T-helper 2 cell treated with Interferon-gamma antibody and Interleukin-4, amounts not matched to agents 100 ng/mL and 5 ng/mL, for 36 hours (primary cell): ENCODE results near the gene SLC16A11. TPM values are rescaled to one million over a fixed set of nuclear protein-coding genes. Genes with fewer than 3 reads are reported as not detected.
"Not testable (repeated sequence)": the region's sequence is repeated elsewhere in the genome, so short reads cannot be mapped to it uniquely, and the experiment has no call there.

Experiments used
- intact Hi-C: fragments of 100-400 bp; cut with micrococcal nuclease; formaldehyde crosslinking; loops from one replicate; pipeline ENCODE4 v1.15.1; 2023
- total RNA-seq: library from RNA; stranded (reverse); gene quantifications from 2 replicates; pipeline ENCODE4 v1.2.3, GENCODE V29; 2022

The SLC16A11 gene
- total RNA-seq, 1 donor from 2014 or later = 0.09 TPM

- intact Hi-C loops = loop anchor here (5.0 to 10.0 kb wide), 4 partner anchors 170 to 1527 kb away; partner anchors contain the start of genes DERL2, MIS12 and NLRP1
These were observed 32.0 kb downstream of the SLC16A11 start for GRCh38 chr17:7011942-7012254.

DNA sequence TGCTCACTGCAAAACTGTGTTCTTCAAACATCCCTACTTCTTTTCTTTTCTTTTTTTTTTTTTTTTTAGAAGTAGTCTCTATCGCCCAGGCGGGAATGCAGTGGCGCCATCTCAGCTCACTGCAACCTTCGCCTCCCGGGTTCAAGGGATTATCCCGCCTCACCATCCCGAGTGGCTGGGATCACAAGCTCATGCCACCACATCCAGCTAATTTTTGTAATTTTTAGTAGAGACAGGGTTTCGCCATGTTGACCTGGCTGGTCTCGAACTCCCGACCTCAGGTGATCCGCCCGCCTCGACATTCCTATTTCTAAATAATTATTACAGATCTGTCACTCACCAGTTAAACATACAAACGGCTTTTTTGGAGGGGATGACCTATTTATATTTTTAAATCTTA is 32.5 kb downstream of the SLC16A11 start:
- intact Hi-C loops = loop anchor here (5.0 to 10.0 kb wide), 4 partner anchors 169 to 1527 kb away; partner anchors contain the start of genes DERL2, MIS12 and NLRP1

- intact Hi-C loops = loop anchor here (5.0 to 10.0 kb wide), 4 partner anchors 168 to 1526 kb away; partner anchors contain the start of genes DERL2, MIS12 and NLRP1
These were observed 33.4 kb downstream of the SLC16A11 start for GRCh38 chr17:7010523-7010922.

DNA sequence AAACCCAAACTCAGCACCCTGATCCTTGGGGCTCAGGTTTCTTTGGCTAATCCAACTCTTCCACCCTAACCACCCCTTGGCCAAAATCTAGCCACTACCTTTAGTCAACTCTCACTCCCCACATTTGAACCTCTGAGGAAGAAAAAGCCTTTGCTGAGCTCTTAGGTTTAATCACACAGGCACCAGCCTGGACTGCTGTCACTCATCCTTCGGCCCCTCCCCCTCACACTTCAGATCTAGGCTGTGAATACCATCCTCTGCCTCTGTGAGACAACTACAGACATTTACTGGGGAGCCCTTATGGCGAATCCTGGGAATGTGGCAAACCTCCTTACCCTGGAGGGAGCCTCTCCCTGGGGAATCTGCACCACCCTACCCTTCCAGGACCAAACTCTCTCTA is 36.7 kb downstream of the SLC16A11 start:
- intact Hi-C loops = no loop called here

DNA sequence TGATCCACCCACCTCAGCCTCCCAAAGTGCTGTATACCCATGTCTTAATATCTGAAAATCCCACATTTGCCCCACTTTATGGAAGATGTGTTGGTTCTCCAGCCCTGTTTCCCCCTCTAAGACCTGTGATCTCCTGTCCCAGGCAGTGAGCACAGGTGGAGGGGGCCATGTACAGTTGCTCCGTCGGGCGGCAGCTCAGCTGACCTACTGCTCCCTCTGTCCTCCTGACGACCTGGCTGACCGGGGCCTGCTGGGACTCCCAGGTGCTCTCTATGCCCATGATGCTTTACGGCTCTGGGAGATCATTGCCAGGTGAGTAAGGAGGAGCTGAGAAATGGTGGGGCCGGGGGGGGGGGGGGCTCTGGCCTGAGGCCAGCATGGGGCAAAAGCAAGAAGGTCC is 38.2 kb downstream of the SLC16A11 start:
- intact Hi-C loops = no loop called here

GRCh38 chr17:7004398-7005253 is 39.3 kb downstream of the SLC16A11 start:
- intact Hi-C loops = loop anchor here (1.0 kb wide), 1 partner anchor 91 kb away; no protein-coding TSS in a partner anchor

DNA sequence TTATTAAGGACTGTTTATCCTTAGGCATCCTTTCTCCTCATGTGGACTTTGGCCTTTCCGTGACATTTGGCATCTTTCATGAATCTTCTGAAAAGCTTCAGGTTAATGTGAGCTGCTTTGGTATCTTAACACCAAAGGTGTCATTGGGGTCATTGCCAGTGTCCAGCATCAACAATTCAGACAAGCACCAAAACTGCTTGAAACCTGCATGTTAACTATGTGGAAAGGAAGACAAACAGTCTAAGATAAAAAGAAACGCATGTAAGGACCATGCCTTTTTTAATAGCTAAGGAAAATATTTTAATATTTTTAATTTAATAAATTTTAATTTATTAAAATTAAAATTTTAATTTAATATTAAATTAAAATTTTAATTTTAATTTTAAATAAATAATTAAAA is 40.1 kb downstream of the SLC16A11 start:
- intact Hi-C loops = loop anchor here (1.0 kb wide), 1 partner anchor 90 kb away; no protein-coding TSS in a partner anchor

DNA sequence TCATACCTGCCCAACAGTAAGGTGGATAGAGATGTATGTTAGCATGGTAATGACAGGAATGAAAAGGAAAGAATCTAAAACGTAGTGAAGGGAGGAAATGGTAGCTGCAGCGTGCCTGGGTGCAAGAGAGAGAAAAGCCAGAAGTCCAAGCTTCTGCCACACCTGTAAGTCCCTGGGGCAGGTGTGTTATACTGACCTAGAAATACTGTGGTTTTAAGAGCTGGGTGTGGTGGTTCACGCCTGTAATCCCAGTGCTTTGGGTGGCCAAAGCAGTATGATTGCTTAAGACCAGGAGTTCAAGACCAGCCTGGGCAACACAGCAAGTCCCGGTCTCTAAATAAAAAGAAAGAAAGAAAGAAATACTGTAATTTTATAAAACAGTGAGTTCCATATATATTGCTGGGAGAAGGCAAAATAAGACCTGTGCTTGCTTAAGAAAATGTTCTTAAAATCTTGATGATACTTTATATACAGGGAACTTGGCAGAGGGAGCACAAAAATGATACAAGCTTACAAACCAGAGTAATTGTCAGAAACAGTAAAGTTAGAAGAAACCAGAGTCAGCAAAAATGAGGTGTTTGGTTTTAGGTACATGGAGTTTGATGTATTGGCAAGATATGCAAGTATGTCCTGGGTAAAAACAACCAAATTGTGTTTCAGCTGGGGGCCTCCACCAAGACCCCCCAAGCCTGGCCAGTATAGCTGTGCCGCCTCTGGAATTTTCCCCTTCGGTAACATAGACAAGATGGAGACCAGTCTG is 41.4 kb downstream of the SLC16A11 start:
- intact Hi-C loops = no loop called here

DNA sequence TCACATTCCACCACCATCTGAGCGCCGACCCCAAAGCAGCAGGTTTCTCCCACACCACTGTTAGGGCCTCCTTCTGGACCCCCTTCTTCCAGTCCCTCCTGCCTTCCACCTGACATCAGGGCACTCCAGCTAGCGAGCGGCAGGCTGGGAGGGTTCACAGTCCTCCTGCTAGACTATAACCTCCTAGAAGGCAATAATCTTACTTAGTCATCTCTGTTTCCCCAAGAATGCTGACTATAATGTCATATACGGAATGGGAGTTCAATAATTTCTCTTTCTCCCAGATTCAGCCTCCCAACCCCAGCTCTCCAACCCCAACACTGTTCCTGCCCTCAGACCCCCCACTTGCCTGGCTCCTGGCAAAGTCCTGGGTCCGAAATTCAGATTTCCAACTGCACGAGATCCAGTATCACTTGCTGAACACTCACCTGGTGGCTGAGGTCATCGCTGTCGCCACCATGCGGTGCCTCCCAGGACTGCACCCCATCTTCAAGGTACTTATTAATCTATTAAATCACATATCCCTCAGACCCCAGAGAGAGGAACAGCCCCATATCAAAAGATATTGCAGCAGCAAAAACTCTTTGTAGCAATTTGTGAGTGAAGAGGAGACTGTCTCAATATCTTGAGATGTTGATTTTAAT is 42.5 kb downstream of the SLC16A11 start:
- intact Hi-C loops = no loop called here

DNA sequence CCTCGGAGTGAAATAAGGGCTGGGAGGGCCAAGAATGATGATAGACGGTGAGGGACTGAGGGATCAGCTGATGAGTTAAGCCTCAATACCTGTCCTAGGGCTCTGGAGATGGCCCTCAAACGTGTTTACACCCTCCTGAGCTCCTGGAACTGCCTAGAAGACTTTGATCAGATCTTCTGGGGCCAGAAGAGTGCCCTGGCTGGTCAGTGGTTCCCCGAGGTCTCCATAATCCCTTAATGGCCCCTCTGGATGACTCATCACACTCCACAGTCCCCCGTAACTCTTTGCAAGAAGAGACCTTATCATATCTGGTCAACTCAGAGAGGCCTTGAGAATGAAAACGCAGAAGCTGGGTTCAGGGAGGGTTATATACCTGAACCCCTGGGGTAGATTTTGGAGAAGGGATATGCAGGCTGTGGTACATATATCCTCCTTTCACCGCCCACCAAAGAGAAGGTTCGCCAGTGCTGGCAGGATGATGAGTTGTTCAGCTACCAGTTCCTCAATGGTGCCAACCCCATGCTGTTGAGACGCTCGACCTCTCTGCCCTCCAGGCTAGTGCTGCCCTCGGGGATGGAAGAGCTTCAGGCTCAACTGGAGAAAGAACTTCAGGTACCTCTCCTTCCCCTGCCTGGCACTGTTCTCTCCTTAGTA is 44.9 kb downstream of the SLC16A11 start:
- intact Hi-C loops = no loop called here

- intact Hi-C loops = no loop called here
These were observed 46.7 kb downstream of the SLC16A11 start for GRCh38 chr17:6997171-6997570.

DNA sequence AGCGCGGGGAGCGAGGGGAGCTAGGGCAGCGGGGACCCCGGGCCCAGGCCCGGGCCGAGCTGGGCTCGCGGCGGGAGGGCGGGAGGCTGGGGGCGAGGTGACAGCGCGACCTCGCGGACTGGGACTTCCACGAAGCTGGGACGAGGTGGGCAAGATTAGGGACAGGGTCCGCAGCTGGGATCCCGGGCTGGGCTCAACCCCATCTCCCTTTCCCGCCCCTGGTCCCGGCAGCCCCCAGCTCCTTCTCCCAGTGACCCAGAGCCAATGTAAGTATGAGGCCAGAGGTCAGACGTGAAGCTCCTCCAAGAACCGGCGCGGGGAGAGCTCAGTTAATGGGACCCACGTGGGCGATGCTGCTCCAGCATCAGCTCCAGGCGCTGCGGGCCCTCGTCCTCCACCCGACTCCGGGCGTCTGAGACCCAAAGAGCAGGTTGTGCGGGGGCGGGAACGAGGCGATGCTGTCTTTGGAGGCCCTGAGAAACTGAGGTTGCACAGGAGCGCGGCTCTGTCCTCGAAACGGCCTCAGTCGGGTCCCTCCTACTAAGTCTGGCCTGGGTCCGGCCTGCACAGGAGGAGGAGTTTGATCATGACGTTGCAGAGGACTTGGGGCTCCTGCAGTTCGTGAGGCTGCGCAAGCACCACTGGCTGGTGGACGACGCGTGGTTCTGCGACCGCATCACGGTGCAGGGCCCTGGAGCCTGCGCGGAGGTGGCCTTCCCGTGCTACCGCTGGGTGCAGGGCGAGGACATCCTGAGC is 47.5 kb downstream of the SLC16A11 start:
- intact Hi-C loops = no loop called here

- intact Hi-C loops = no loop called here
These were observed 48.2 kb downstream of the SLC16A11 start, which contains the start of gene ALOX12 for GRCh38 chr17:6995500-6996255. TSS of gene ALOX12 (plus strand) at chr17:6996049. CDS start at chr17:6996118, 69 bp downstream.

- intact Hi-C loops = no loop called here
These were observed 49.1 kb downstream of the SLC16A11 start for GRCh38 chr17:6994666-6995256.

- intact Hi-C loops = no loop called here
These were observed 49.7 kb downstream of the SLC16A11 start for GRCh38 chr17:6994118-6994598.

- intact Hi-C loops = not testable (repeated sequence)
These were observed 50.3 kb downstream of the SLC16A11 start for GRCh38 chr17:6993613-6994056.
